Glutamatergic neuron (in vitro differentiated cells): ENCODE measurements around the gene INSIG2. TPM values are rescaled to one million over a fixed set of nuclear protein-coding genes. Genes with fewer than 3 reads are reported as not detected.

Experiments
- DNase-seq: peaks from one replicate; pipeline ENCODE4 v3.0.0; 2022
- H3K27ac Mint-ChIP-seq: one replicate; pipeline ENCODE4 v1.8.0; 2020; ENCODE audit warnings: mild to moderate bottlenecking, mixed read lengths, inconsistent platforms; ENCODE audit not compliant: unreplicated experiment
- H3K27me3 Mint-ChIP-seq: one replicate; pipeline ENCODE4 v1.8.0; 2020; ENCODE audit warnings: mild to moderate bottlenecking, moderate library complexity, mixed read lengths, inconsistent platforms; ENCODE audit not compliant: unreplicated experiment
- H3K36me3 Mint-ChIP-seq: one replicate; pipeline ENCODE4 v1.8.0; 2020; ENCODE audit warnings: mild to moderate bottlenecking, mixed read lengths, inconsistent platforms; ENCODE audit not compliant: unreplicated experiment
- H3K4me1 Mint-ChIP-seq: one replicate; pipeline ENCODE4 v1.8.0; 2020; ENCODE audit warnings: mild to moderate bottlenecking, low read depth, mixed read lengths, inconsistent platforms; ENCODE audit not compliant: unreplicated experiment
- H3K4me3 Mint-ChIP-seq: one replicate; pipeline ENCODE4 v1.8.0; 2020; ENCODE audit warnings: mild to moderate bottlenecking, mixed read lengths, inconsistent platforms; ENCODE audit not compliant: unreplicated experiment
- H3K9me3 Mint-ChIP-seq: one replicate; pipeline ENCODE4 v1.8.0; 2020; ENCODE audit warnings: mild to moderate bottlenecking, moderate library complexity, mixed read lengths, inconsistent platforms; ENCODE audit not compliant: unreplicated experiment
- CTCF ChIP-seq: fragments of 200-600 bp; sonication (generic); IDR thresholded peaks from one replicate; pipeline ENCODE4 v1.5.0; 2021; ENCODE audit not compliant: partially characterized antibody, unreplicated experiment
- total RNA-seq: library from RNA; stranded (reverse); fragmentation: NEBNext Ultra II Directional; extraction: Animal tissue kit (Norgen Biotek cat#: 25700); gene quantifications from one replicate; pipeline ENCODE4 v1.2.1, GENCODE V29; 2021; ENCODE audit not compliant: unreplicated experiment

Gene INSIG2
- total RNA-seq, 1 donor from 2014 or later, result 20.3 TPM

GRCh38 chr2:118123561-118124232, 35.4 kb downstream of the INSIG2 start:
- H3K27ac Mint-ChIP-seq, result no peak overlapping the region

GRCh38 chr2:118124288-118124891, 36.1 kb downstream of the INSIG2 start:
- no peaks in the 10 kb centered on the region for H3K27me3 Mint-ChIP-seq
- no peak overlapping the region for H3K27ac Mint-ChIP-seq
- no peak for TF ChIP-seq CTCF
- H3K36me3 Mint-ChIP-seq, result no peaks in the 10 kb centered on the region
- H3K4me1 Mint-ChIP-seq, result no peaks in the 10 kb centered on the region
- no peak for DNase-seq
- peaks cover 1% of the 10 kb centered on the region for H3K9me3 Mint-ChIP-seq
- H3K4me3 Mint-ChIP-seq, result no peak overlapping the region

More at GRCh38 chr2:118123561-118124232, 35.4 kb downstream of the INSIG2 start:
- no peak for DNase-seq
- Mint-ChIP-seq H3K4me3 (no peak overlapping the region), H3K9me3 (peaks cover 1% of the 10 kb centered on the region), H3K36me3 (no peaks in the 10 kb centered on the region), H3K27me3 (no peaks in the 10 kb centered on the region), H3K4me1 (no peaks in the 10 kb centered on the region)
- no peak for TF ChIP-seq CTCF

GRCh38 chr2:118127250-118127649, 39.0 kb downstream of the INSIG2 start:
- no peak for DNase-seq
- Mint-ChIP-seq H3K27ac (no peak overlapping the region), H3K36me3 (no peaks in the 10 kb centered on the region), H3K9me3 (peaks cover 1% of the 10 kb centered on the region), H3K4me3 (no peak overlapping the region), H3K4me1 (no peaks in the 10 kb centered on the region), H3K27me3 (no peaks in the 10 kb centered on the region)
- TF ChIP-seq CTCF, result no peak

GRCh38 chr2:118128826-118129225, 40.6 kb downstream of the INSIG2 start:
- DNase-seq, result no peak
- no peak for TF ChIP-seq CTCF
- Mint-ChIP-seq H3K4me1 (no peaks in the 10 kb centered on the region), H3K27ac (no peak overlapping the region), H3K27me3 (no peaks in the 10 kb centered on the region), H3K4me3 (no peak overlapping the region), H3K9me3 (peaks cover 1% of the 10 kb centered on the region), H3K36me3 (no peaks in the 10 kb centered on the region)

GRCh38 chr2:118130385-118130784, 42.1 kb downstream of the INSIG2 start:
- Mint-ChIP-seq H3K4me3 (no peak overlapping the region), H3K4me1 (no peaks in the 10 kb centered on the region), H3K9me3 (peaks cover 1% of the 10 kb centered on the region), H3K27ac (no peak overlapping the region), H3K27me3 (peaks cover 2% of the 10 kb centered on the region), H3K36me3 (no peaks in the 10 kb centered on the region)
- TF ChIP-seq CTCF, result no peak
- DNase-seq, result no peak
